ENCODE measurements around the gene ANK2.
A peak's percentile ranks its signal among the peaks of the same experiment; 100 is the strongest.

ANK2 gene

DNA sequence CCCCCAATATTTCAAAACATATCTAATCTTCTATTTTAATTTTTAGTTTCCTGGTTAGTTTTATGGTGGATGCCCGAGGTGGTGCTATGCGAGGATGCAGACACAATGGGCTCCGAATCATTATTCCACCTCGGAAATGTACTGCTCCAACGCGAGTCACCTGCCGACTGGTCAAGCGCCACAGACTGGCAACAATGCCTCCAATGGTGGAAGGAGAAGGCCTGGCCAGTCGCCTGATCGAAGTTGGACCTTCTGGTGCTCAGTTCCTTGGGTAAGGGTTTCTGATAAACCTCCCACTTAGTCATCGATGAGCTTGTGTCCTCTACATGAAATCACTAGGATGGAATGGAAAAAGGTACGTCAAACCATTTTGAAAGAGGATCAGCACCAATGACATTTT is 280.7 kb downstream of the ANK2 start:
- DNase-seq (ENCODE audit: low read depth in 3 of 3, low spot score in 1 of 3), result no peak

- DNase-seq (ENCODE audit: low read depth in 3 of 3, low spot score in 1 of 3), result no peak
Observed at GRCh38 chr4:113331811-113332210, 282.4 kb downstream of the ANK2 start.

DNA sequence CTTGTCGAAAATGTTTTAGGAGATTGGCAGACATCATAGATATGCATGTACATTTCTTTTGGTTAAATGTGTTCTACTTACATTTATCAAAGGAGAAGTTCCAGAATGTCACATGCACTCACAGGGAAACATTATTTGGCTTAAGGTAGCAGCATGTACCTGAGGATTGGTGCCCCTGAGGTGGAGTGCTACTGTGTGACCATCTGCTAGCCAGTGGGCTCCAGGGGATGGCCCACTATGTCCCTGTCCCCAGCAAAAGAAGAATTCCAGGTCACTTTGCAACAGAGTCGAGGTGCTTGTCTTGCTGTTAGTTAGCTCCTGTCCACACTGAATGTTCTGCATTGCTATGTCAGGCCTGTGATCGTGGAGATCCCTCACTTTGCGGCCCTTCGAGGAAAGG is 283.2 kb downstream of the ANK2 start:
- no peak for DNase-seq (ENCODE audit: low read depth in 3 of 3, low spot score in 1 of 3)

DNA sequence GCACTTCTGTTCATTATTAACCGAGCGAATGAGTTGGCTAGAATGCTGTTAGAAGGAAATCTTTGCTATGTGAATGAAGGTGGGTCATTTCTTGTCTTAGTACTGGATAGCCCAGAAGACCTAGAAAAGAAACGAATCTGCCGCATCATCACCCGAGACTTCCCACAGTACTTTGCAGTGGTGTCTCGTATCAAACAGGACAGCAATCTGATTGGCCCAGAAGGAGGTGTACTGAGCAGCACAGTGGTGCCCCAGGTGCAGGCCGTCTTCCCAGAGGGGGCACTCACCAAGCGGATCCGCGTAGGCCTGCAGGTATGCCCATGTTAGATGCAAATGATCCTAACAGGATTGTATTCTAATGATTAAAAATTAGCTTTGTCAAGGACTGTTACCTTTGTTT is 286.3 kb downstream of the ANK2 start:
- DNase-seq (ENCODE audit: low read depth in 3 of 3, low spot score in 1 of 3), result no peak

- no peak for DNase-seq (ENCODE audit: low read depth in 3 of 3, low spot score in 1 of 3)
Observed at GRCh38 chr4:113336556-113336955, 287.1 kb downstream of the ANK2 start.

DNA sequence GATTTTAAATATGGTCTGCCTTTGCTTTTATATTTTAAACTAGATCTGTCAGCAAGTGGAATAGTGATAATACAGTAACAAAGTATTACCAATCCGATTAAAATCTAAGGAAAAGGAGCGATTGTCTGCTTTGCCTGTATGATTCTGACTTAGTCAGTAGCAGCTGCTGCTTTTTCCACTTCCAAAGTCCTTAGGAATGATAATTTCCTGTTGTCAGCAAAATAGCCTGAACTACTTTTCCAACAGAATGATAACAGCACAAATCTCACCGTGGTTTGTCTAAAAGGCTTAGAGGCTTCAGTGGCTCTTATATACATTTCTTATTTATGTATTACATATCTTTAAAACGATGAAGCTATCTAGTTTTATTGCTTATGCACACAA is 290.0 kb downstream of the ANK2 start:
- DNase-seq (ENCODE audit: low read depth in 3 of 3, low spot score in 1 of 3), result no peak

DNA sequence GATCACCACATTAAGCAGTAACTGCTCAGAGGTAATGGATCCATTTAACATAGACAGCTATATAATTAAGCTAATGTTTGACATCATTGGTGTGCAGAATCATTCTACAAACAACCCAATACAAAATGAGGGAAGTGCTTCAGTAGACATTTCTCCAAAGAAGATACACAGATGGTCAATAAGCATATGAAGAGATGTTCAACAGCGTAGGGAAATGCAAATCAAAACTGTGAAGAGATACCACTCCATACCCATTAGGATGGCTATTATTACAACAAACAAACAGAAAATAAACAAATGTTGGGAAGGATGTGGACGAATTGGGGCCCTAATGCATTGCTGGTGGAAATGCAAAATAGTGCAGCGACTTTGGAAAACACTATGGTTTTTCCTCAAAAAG is 294.6 kb downstream of the ANK2 start:
- DNase-seq (ENCODE audit: low read depth in 3 of 3, low spot score in 1 of 3), result no peak

DNA sequence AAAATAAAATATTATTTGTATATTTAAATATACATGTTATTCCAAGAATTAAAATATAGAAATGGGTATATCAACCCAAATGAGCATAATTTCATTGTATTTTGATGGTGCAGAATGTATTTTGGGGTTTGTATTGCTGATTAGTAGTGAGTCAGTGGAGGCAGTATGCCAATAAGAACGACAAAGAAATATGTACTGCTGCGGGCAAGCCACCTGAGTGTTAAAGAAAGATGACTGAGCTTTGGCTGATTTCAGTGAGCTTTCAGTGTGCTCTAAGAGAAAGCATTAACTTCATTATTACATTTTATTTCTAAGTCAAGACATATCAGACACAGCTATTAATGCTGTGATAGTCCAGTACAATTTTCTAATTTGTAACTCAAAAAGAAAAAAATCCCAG is 297.8 kb downstream of the ANK2 start:
- DNase-seq (ENCODE audit: low read depth in 3 of 3, low spot score in 1 of 3), result no peak

GRCh38 chr4:113349430-113349829 is 300.0 kb downstream of the ANK2 start:
- no peak for DNase-seq (ENCODE audit: low read depth in 3 of 3, low spot score in 1 of 3)

GRCh38 chr4:113350576-113350975 is 301.1 kb downstream of the ANK2 start:
- DNase-seq (ENCODE audit: low read depth in 3 of 3, low spot score in 1 of 3), result no peak

GRCh38 chr4:113355550-113356371 is 306.3 kb downstream of the ANK2 start:
- DNase-seq (ENCODE audit: low read depth in 3 of 3, low spot score in 1 of 3), result peak; percentile 22 to 35 (median 32)

DNA sequence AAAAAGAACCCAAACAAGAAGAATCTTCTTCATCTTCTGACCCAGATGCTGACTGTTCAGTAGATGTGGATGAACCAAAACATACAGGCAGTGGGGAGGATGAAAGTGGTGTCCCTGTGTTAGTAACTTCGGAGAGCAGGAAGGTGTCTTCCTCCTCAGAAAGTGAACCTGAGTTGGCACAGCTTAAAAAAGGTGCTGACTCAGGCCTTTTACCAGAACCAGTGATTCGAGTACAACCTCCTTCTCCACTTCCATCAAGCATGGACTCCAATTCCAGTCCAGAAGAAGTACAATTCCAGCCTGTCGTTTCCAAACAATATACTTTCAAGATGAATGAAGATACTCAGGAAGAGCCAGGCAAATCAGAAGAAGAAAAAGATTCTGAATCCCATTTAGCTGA is 307.0 kb downstream of the ANK2 start:
- DNase-seq (ENCODE audit: low read depth in 3 of 3, low spot score in 1 of 3), result no peak

DNA sequence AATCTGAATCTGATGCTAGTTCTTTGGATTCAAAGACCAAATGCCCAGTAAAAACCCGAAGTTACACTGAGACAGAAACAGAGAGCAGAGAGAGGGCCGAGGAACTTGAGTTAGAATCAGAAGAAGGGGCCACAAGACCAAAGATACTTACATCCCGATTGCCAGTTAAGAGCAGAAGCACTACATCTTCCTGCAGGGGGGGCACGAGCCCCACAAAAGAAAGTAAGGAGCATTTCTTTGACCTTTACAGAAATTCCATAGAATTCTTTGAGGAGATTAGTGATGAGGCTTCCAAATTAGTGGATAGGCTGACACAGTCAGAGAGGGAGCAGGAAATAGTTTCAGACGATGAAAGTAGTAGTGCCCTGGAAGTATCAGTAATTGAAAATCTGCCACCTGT is 309.3 kb downstream of the ANK2 start:
- no peak for DNase-seq (ENCODE audit: low read depth in 3 of 3, low spot score in 1 of 3)

GRCh38 chr4:113365377-113365776 is 315.9 kb downstream of the ANK2 start:
- no peak for DNase-seq (ENCODE audit: low read depth in 3 of 3, low spot score in 1 of 3)

DNA sequence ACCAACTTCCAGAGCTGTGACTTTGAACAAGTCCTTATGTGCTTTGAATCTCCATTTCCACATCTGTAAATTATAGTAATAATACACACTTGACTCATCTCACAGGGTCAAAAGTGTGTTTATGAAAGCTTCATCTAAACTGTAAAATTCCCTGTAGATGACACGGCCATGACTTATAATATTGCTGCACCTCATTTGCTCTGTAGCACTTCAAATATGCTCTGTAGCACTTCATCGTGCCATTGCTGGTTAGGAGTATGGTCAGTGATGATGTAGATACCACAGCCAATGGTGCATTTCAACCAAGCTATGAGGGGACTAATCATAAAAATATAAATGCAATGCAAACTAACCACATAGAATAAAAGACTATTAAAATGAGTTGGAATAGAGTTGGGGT is 318.6 kb downstream of the ANK2 start:
- no peak for DNase-seq (ENCODE audit: low read depth in 3 of 3, low spot score in 1 of 3)

GRCh38 chr4:113371111-113371510 is 321.7 kb downstream of the ANK2 start:
- no peak for DNase-seq (ENCODE audit: low read depth in 3 of 3, low spot score in 1 of 3)

DNA sequence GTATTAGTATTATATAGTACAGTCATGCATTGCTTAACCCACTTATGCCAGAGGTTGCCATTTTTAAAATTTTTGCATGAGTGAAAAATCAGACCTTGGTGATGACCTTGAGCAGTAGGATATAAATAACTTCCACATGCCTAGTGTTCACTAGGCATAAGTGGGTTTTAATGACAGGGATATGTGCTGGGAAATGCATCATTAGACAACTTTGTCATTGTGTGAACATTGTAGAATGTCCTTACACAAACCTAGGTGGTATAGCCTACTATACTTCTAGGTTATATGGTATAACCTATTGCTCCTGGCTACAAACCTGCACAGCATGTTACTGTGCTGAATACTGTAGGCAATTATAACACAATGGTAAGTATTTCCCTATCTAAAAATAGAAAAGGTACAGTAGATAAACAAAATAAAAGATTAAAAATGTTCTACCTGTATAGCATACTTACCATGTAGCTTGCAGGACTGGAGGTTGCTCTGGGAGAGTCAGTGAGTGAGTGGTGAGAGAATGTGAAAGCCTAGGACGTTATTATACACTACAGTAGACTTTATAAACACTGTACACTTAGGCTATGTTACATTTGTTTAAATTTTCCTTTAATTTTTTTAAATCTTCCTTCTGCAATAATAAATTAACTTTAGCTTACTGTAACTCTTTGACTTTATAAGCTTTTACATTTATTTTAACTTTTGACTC is 326.7 kb downstream of the ANK2 start:
- DNase-seq (ENCODE audit: low read depth in 3 of 3, low spot score in 1 of 3), result no peak

- no peak for DNase-seq (ENCODE audit: low read depth in 3 of 3, low spot score in 1 of 3)
Observed at GRCh38 chr4:113378836-113379235, 329.4 kb downstream of the ANK2 start.

- DNase-seq (ENCODE audit: low read depth in 3 of 3, low spot score in 1 of 3), result no peak
Observed at GRCh38 chr4:113382704-113383103, 333.3 kb downstream of the ANK2 start.

- DNase-seq (ENCODE audit: low read depth in 3 of 3, low spot score in 1 of 3), result no peak
Observed at GRCh38 chr4:113383111-113383785, 333.8 kb downstream of the ANK2 start.

GRCh38 chr4:113384600-113384999 is 335.1 kb downstream of the ANK2 start:
- no peak for DNase-seq (ENCODE audit: low read depth in 3 of 3, low spot score in 1 of 3)

DNA sequence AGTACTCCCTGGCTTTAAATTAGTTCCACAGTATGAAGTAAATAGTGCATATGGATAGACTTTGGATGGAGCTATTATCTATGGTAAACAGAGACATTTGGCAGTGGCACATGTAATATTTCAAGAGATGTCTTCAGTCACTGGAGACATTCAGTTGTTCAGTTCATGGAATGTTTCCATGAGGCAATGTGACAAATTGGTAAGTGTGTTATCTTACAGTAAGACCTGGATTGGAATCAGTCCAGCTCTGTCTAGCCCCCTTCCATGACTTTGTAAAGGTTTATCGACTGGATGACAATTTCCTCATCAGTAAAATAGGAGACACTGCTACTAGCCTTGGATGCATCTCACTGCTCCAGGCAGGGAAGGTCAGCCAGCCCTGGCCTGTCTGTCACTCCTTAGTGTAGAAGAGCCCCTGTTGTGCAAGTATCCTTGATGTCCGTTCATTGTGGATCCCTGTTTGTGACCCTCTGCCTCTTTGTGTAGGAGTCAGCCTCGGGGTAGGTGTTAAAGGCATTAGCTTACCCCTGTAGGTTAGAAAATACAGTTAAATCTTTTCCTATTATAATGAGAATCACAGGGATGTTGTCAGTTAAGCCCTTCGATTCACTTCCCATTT is 335.9 kb downstream of the ANK2 start:
- no peak for DNase-seq (ENCODE audit: low read depth in 3 of 3, low spot score in 1 of 3)

All from stimulated activated CD4-positive, alpha-beta T cell treated with anti-CD3 and anti-CD28 coated beads, TNF-alpha, amount 100 ng/mL, for 1 hour (primary cell).